Mucosa of gallbladder (tissue), 1 donor: Measurements from ENCODE around the gene ATP5MC3. TPM values are rescaled to one million over a fixed set of nuclear protein-coding genes. Genes with fewer than 3 reads are reported as not detected.

Experiments
- total RNA-seq: library from RNA; stranded (reverse); gene quantifications from one replicate; pipeline ENCODE4 v1.2.1, GENCODE V29; 2021
- donor health status: DM: no; HTN: no; CAD: no.

The ATP5MC3 gene
- total RNA-seq, 1 donor from 2014 or later, result 189 TPM

Other genes with a start within 250 kb of the ATP5MC3 start
- 15.3 TPM for gene CHN1, start 176.3 kb downstream of the ATP5MC3 start, total RNA-seq
- 57.9 TPM for gene ATF2, start 13.5 kb downstream of the ATP5MC3 start, total RNA-seq